ENCODE results near the gene MDGA2. TPM values are rescaled to one million over a fixed set of nuclear protein-coding genes. Genes with fewer than 3 reads are reported as not detected.

Gene MDGA2
- total and polyA plus RNA-seq, 9 donors: 0.11 to 0.61 (median 0.30) TPM

DNA sequence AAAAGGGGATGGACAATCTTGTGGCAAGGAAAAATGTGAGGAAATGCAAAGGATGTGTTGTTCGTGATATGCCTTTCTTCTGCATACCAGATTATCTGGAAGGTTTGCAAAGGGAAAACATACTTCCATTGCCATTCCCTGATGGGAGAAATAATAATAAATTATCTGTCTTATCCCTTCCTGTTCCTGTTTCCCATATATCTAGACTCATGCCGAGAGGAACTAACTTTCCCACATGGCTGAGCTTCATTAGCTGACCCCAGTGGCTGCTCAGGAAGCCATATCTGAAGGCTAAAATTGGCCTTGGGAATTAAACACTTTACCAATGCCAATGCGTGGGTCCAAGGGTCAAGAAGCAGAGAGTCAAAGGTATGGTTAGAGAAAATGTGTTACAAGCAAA is 439.8 kb downstream of the MDGA2 start:
- no peaks in the 10 kb centered on the region for H3K9me3 ChIP-seq (replicated peaks; ENCODE audit: control insufficient read depth, low read depth, low read length)
- no peak overlapping the region for H3K4me3 ChIP-seq (ENCODE audit: low read length)
- no peak for DNase-seq
- no peaks in the 10 kb centered on the region for H3K36me3 ChIP-seq (ENCODE audit: control insufficient read depth, insufficient read depth, low read length)
- H3K4me1 ChIP-seq (ENCODE audit: control insufficient read depth, insufficient read depth, low read length): no peaks in the 10 kb centered on the region
- H3K27me3 ChIP-seq (ENCODE audit: control insufficient read depth, insufficient read depth, low read length): no peaks in the 10 kb centered on the region
- no peak overlapping the region for H3K27ac ChIP-seq (ENCODE audit: low read length)
- 89% methylated on average over 1 of the region's 3 CpGs for WGBS (ENCODE audit: insufficient coverage)

DNA sequence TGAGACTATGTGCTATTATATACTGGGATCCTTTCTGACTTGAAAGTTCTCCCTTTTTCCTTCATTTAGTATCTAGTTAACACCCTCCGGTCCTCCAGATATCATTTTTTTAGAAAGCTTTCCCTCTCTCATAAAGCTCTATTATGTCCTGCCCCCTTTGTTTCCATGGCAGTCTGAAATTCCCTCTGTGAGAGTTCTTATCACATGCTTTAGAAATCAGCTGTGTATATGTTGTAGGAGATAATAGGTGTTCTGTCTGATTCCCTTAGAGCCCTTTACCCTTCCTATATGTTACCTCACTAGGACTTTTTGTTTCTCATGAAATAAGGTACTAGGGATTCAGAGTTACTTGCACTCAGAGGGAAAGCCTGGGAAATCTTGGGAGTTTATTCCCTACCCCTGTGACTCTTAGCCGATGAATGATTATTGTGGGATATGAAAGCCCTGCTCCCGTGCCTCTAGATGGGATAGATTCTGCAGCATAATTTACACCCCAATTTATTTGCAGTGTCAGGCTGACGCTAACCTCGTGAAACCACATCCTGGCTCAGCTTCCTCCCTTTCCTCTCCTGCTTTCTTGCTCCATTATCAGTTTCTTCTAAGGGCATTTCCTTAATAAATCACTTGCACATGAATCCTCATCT is 448.4 kb downstream of the MDGA2 start:
- no peak overlapping the region for H3K4me3 ChIP-seq (ENCODE audit: low read length)
- peak; percentile 3 for DNase-seq
- no peak overlapping the region for H3K27ac ChIP-seq (ENCODE audit: low read length)
- no peaks in the 10 kb centered on the region for H3K27me3 ChIP-seq (ENCODE audit: control insufficient read depth, insufficient read depth, low read length)
- 0% methylated on average over 1 of the region's 5 CpGs for WGBS (ENCODE audit: insufficient coverage)
- no peaks in the 10 kb centered on the region for H3K4me1 ChIP-seq (ENCODE audit: control insufficient read depth, insufficient read depth, low read length)
- no peaks in the 10 kb centered on the region for H3K36me3 ChIP-seq (ENCODE audit: control insufficient read depth, insufficient read depth, low read length)
- H3K9me3 ChIP-seq (replicated peaks; ENCODE audit: control insufficient read depth, low read depth, low read length): no peaks in the 10 kb centered on the region

DNA sequence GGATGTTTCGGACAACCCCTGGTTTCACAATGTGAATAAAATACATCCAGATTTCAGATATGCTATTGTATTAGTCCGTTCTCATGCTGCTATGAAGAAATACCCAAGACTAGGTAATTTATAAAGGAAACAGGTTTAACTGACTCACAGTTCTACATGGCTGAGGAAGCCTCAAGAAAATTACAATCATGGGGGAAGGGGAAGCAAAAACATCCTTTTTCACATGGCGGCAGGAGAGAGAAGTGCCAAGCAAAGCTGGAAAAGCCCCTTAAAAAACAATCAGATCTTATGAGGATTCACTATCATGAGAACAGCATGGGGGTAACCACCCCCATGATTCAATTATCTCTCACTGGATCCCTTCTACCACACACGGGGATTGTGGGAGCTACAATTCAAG is 451.7 kb downstream of the MDGA2 start:
- no peaks in the 10 kb centered on the region for H3K9me3 ChIP-seq (replicated peaks; ENCODE audit: control insufficient read depth, low read depth, low read length)
- no peaks in the 10 kb centered on the region for H3K36me3 ChIP-seq (ENCODE audit: control insufficient read depth, insufficient read depth, low read length)
- no peak overlapping the region for H3K27ac ChIP-seq (ENCODE audit: low read length)
- 100% methylated on average over 1 of the region's 4 CpGs for WGBS (ENCODE audit: insufficient coverage)
- DNase-seq: no peak
- H3K27me3 ChIP-seq (ENCODE audit: control insufficient read depth, insufficient read depth, low read length): no peaks in the 10 kb centered on the region
- no peaks in the 10 kb centered on the region for H3K4me1 ChIP-seq (ENCODE audit: control insufficient read depth, insufficient read depth, low read length)
- H3K4me3 ChIP-seq (ENCODE audit: low read length): no peak overlapping the region

DNA sequence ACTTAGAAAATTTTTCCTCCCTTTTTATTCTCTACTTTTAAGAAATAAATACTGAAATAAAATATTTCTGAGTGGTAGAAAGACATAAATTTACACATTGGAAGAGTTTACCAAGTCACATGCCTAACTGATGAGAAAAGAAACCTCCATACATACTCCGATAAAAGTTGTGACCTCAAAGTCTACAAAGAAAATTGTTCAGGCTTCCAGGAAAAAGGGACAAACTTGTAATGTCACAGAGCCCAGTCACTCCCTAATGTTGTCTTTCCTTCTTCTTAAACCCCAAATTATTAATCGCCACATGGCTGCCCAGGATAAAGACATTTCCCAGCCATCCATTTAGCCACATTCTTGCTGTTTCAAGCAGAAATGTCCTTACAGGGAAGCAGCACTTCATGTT is 455.3 kb downstream of the MDGA2 start:
- Histone ChIP-seq H3K27me3 (ENCODE audit: control insufficient read depth, insufficient read depth, low read length) (no peaks in the 10 kb centered on the region), H3K4me1 (ENCODE audit: control insufficient read depth, insufficient read depth, low read length) (no peaks in the 10 kb centered on the region), H3K4me3 (ENCODE audit: low read length) (no peak overlapping the region), H3K27ac (ENCODE audit: low read length) (no peak overlapping the region), H3K36me3 (ENCODE audit: control insufficient read depth, insufficient read depth, low read length) (no peaks in the 10 kb centered on the region), H3K9me3 (replicated peaks; ENCODE audit: control insufficient read depth, low read depth, low read length) (no peaks in the 10 kb centered on the region)
- DNase-seq: no peak
- WGBS (ENCODE audit: insufficient coverage): 93% methylated on average over 2 of the region's 2 CpGs

DNA sequence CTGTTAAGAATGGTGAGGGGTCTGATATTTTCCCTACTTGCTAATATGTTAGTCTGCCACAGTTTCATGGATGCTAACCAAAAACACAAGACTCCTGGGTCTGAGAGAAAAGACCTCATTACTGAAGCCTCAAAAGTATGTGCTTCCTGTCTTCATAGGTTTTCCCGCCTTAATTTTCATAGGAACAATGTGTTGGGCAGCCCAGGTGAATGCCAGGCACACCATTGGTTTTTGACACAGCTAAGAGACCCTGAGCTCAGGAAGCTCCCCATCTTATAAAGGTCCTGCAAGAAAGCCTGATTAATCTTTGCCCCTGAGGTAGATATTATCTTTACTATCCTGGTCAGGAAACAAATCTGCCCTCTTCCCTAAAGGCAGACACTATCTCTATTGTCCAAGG is 464.1 kb downstream of the MDGA2 start:
- WGBS (ENCODE audit: insufficient coverage): no CpG with 5 or more reads among the region's 1 CpG

DNA sequence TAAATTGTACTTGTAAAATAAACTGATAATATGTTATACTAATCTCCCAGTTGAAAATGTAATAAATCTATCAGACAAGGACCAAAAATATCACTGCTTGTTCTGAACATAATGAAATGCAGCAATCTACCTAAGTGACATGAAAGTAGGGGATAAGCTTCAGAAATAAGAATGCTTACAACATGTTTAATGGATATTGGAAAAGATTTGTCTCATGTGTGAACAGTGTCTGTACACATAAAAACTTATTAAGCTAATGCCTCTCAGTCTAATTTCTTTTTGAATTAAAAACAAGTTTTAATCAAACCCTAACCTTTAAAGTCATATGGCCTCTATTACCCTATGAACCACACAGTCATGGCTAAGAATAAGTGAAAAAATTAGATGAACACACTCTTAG is 465.3 kb downstream of the MDGA2 start:
- Histone ChIP-seq H3K27me3 (ENCODE audit: control insufficient read depth, insufficient read depth, low read length) (no peaks in the 10 kb centered on the region), H3K36me3 (ENCODE audit: control insufficient read depth, insufficient read depth, low read length) (no peaks in the 10 kb centered on the region), H3K9me3 (replicated peaks; ENCODE audit: control insufficient read depth, low read depth, low read length) (no peaks in the 10 kb centered on the region), H3K4me1 (ENCODE audit: control insufficient read depth, insufficient read depth, low read length) (no peaks in the 10 kb centered on the region), H3K4me3 (ENCODE audit: low read length) (no peak overlapping the region), H3K27ac (ENCODE audit: low read length) (no peak overlapping the region)
- DNase-seq: no peak

More for the DNA sequence above, 464.1 kb downstream of the MDGA2 start:
- Histone ChIP-seq H3K4me3 (ENCODE audit: low read length) (no peak overlapping the region), H3K9me3 (replicated peaks; ENCODE audit: control insufficient read depth, low read depth, low read length) (no peaks in the 10 kb centered on the region), H3K27ac (ENCODE audit: low read length) (no peak overlapping the region), H3K36me3 (ENCODE audit: control insufficient read depth, insufficient read depth, low read length) (no peaks in the 10 kb centered on the region), H3K27me3 (ENCODE audit: control insufficient read depth, insufficient read depth, low read length) (no peaks in the 10 kb centered on the region), H3K4me1 (ENCODE audit: control insufficient read depth, insufficient read depth, low read length) (no peaks in the 10 kb centered on the region)
- DNase-seq: no peak

DNA sequence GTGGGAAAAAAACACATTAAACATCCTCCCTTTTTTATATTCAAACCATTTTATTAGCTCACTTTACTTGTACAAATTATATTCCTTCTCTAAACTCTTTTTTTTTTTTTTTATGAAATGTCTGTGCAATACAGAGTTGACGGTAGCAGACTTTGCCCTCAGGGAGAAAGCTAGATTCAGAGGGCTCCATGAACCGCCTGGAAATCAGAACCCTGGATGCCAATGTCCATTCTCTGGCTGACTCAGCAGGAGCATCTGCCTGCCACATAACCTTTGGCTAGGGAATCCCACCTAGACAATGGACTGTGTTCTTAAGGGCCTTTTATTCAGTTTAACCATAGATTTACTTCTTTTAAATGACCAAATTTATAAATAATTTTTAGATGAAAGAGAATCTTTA is 467.0 kb downstream of the MDGA2 start:
- H3K9me3 ChIP-seq (replicated peaks; ENCODE audit: control insufficient read depth, low read depth, low read length): no peaks in the 10 kb centered on the region
- H3K4me1 ChIP-seq (ENCODE audit: control insufficient read depth, insufficient read depth, low read length): no peaks in the 10 kb centered on the region
- no peak for DNase-seq
- H3K4me3 ChIP-seq (ENCODE audit: low read length): no peak overlapping the region
- H3K27me3 ChIP-seq (ENCODE audit: control insufficient read depth, insufficient read depth, low read length): no peaks in the 10 kb centered on the region
- WGBS (ENCODE audit: insufficient coverage): 69% methylated on average over 2 of the region's 2 CpGs
- no peak overlapping the region for H3K27ac ChIP-seq (ENCODE audit: low read length)
- no peaks in the 10 kb centered on the region for H3K36me3 ChIP-seq (ENCODE audit: control insufficient read depth, insufficient read depth, low read length)

DNA sequence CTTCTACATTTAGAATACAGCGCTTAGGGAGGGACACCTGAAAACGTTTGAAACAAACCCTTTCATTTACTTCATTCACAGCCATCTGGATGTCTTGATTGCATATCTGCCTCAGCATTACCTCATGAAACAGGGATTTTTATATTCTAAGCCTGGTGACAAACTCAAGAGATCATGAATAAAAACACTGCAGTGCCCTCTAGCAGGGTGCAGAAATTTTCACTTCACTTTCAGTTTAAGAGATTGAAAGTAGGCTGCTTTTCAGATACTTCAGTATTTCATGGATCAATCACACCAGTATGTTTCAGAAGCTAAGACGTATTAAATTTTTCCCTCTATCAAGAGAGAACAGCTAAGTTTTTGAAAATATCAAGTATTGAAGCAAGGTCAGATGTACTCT is 467.8 kb downstream of the MDGA2 start:
- H3K27me3 ChIP-seq (ENCODE audit: control insufficient read depth, insufficient read depth, low read length): no peaks in the 10 kb centered on the region
- peak; percentile 12 for DNase-seq
- H3K4me1 ChIP-seq (ENCODE audit: control insufficient read depth, insufficient read depth, low read length): no peaks in the 10 kb centered on the region
- no peak overlapping the region for H3K4me3 ChIP-seq (ENCODE audit: low read length)
- no peak overlapping the region for H3K27ac ChIP-seq (ENCODE audit: low read length)
- no peaks in the 10 kb centered on the region for H3K9me3 ChIP-seq (replicated peaks; ENCODE audit: control insufficient read depth, low read depth, low read length)
- H3K36me3 ChIP-seq (ENCODE audit: control insufficient read depth, insufficient read depth, low read length): no peaks in the 10 kb centered on the region
- WGBS (ENCODE audit: insufficient coverage): 50% methylated on average over 2 of the region's 3 CpGs

DNA sequence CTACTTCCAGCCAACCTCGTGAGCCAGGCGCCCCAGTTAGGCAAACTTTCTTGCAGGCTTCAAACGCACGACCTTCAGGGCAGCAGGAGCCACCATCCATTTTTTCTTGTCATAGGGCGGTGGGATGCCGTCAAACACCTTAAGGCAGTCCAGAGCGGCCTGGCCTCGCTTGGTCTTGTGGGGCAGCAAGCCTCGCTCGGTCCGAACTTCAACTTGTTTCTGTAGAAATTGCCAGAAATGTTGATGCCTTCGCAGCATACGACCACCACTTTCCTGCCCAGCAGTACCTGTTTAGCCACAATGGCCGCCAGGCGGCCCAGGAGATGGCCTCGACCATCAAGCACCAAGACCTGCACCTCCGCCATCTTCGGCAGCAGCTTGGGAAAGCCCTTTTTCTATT is 474.7 kb downstream of the MDGA2 start:
- Histone ChIP-seq H3K4me3 (ENCODE audit: low read length) (no peak overlapping the region), H3K27ac (ENCODE audit: low read length) (no peak overlapping the region), H3K36me3 (ENCODE audit: control insufficient read depth, insufficient read depth, low read length) (no peaks in the 10 kb centered on the region), H3K27me3 (ENCODE audit: control insufficient read depth, insufficient read depth, low read length) (no peaks in the 10 kb centered on the region), H3K4me1 (ENCODE audit: control insufficient read depth, insufficient read depth, low read length) (no peaks in the 10 kb centered on the region), H3K9me3 (replicated peaks; ENCODE audit: control insufficient read depth, low read depth, low read length) (no peaks in the 10 kb centered on the region)
- no peak for DNase-seq
- 97% methylated on average over 18 of the region's 18 CpGs for WGBS (ENCODE audit: insufficient coverage)

DNA sequence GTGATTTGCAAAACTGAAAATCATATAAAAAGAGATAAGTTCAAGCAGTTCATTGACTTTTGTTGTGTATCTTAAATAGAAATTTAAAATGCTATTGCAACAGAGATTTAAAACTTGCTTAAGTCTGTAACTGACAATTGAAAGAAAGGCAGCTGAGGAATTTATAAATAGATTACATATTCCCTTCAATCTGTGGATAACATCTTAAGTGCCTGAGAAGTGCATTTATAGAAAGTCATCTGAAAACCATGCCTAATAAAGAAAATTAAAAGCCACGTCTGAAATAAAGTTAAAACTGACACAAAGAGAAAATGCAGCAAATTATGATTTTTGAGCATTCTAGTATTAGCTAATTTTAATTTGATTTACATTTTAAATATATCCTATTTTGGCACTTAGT is 479.8 kb downstream of the MDGA2 start:
- no CpG with 5 or more reads among the region's 1 CpG for WGBS (ENCODE audit: insufficient coverage)
- Histone ChIP-seq H3K36me3 (ENCODE audit: control insufficient read depth, insufficient read depth, low read length) (no peaks in the 10 kb centered on the region), H3K27me3 (ENCODE audit: control insufficient read depth, insufficient read depth, low read length) (no peaks in the 10 kb centered on the region), H3K9me3 (replicated peaks; ENCODE audit: control insufficient read depth, low read depth, low read length) (no peaks in the 10 kb centered on the region), H3K27ac (ENCODE audit: low read length) (no peak overlapping the region), H3K4me1 (ENCODE audit: control insufficient read depth, insufficient read depth, low read length) (no peaks in the 10 kb centered on the region), H3K4me3 (ENCODE audit: low read length) (no peak overlapping the region)
- no peak for DNase-seq

DNA sequence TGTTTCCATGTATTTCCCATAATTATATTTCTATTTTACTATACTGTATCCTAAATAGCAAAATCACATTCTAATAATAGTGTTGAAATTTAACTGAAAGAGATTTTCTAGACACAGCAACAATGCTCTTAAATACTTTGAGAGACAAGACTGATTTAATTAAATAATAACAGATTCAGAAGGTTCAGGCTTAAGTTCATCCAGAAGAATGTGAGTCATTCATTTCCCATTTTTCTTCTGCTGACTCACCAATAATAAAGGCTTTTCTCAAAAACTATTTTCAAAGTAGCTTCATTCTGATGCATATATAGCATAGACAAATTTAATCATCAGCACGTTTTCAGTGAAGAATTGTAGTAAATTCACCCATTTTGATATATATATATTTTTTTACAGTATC is 481.4 kb downstream of the MDGA2 start:
- H3K27me3 ChIP-seq (ENCODE audit: control insufficient read depth, insufficient read depth, low read length): no peaks in the 10 kb centered on the region
- H3K4me3 ChIP-seq (ENCODE audit: low read length): no peak overlapping the region
- no peak overlapping the region for H3K27ac ChIP-seq (ENCODE audit: low read length)
- no peaks in the 10 kb centered on the region for H3K36me3 ChIP-seq (ENCODE audit: control insufficient read depth, insufficient read depth, low read length)
- no peaks in the 10 kb centered on the region for H3K9me3 ChIP-seq (replicated peaks; ENCODE audit: control insufficient read depth, low read depth, low read length)
- no CpG with 5 or more reads among the region's 1 CpG for WGBS (ENCODE audit: insufficient coverage)
- DNase-seq: peak; percentile 13
- H3K4me1 ChIP-seq (ENCODE audit: control insufficient read depth, insufficient read depth, low read length): no peaks in the 10 kb centered on the region
